Activated naive CD8-positive, alpha-beta T cell treated with anti-CD3 and anti-CD28 coated beads, Interleukin-2, amount 50 U/mL, for 16 hours (primary cell): Measurements from ENCODE around the gene MARCHF7.

ENCODE experiments used
- DNase-seq: peaks from one replicate; pipeline ENCODE4 v3.0.0-alpha.2; 2020; ENCODE audit warnings: low read depth, low spot score

The MARCHF7 gene

DNA sequence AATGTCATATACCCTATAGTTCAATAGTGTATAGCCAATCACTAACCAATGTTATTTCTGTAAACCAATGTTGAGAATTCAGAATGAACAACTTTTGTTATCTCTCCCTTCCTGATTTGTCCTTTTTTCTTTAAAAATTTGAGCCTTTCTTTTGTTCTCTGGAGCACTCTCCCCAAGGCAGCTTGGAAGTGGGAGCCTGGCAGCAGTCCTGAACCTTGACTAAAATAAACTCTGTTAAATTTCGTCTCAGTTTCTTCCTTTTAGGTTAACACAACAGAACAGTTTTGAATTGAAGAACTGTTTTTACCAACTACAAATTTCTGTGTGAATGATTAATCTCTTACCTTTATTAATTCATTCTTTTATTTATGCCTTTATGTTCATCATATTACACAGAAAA is 49.8 kb downstream of the MARCHF7 start:
- no peak for DNase-seq
